H1 (cell line): ENCODE data around the gene LCOR. TPM values are rescaled to one million over a fixed set of nuclear protein-coding genes. Genes with fewer than 3 reads are reported as not detected.

Experiments
- CTCF ChIA-PET: fragments of 300-600 bp; sonication (Branson Sonifier 250); formaldehyde crosslinking; loops from one replicate; lab custom pipeline; 2021; ENCODE audit not compliant: partially characterized antibody; lab: Charles Lee
- POLR2A ChIA-PET: fragments of 300-600 bp; sonication (Branson Sonifier 250); formaldehyde crosslinking; loops from one replicate; lab custom pipeline; 2021; ENCODE audit warnings: inconsistent platforms; ENCODE audit not compliant: partially characterized antibody; lab: Charles Lee
- DNase-seq, 2 experiments: peaks; one replicate each; pipeline versions ENCODE4 v3.0.0 to v3.0.0-alpha.2; 2010 to 2022; ENCODE audit warnings: low spot score in 2 of 2, low read depth in 1 of 2, mixed read lengths in 1 of 2
- FAIRE-seq: peaks from 2 replicates; lab custom pipeline; 2011; peaks lifted over from hg19 to GRCh38; lab: Jason Lieb, UNC
- H2AFZ ChIP-seq: 2 replicates; pipeline ENCODE4 v1.8.1; 2012; ENCODE audit warnings: low read length, inconsistent platforms
- H2AK5ac ChIP-seq: 2 replicates; pipeline ENCODE4 v1.6.1; 2013; ENCODE audit warnings: low read depth, low read length
- H2BK120ac ChIP-seq: replicated peaks from 2 replicates; pipeline ENCODE3; 2013; ENCODE audit warnings: low read depth, low read length, inconsistent platforms
- H2BK12ac ChIP-seq: 2 replicates; pipeline ENCODE4 v1.6.1; 2013; ENCODE audit warnings: low read depth, low read length
- H2BK15ac ChIP-seq: 2 replicates; pipeline ENCODE4 v1.6.1; 2013; ENCODE audit warnings: low read length
- H2BK20ac ChIP-seq: 2 replicates; pipeline ENCODE4 v1.6.1; 2013; ENCODE audit warnings: low read length
- H2BK5ac ChIP-seq: 2 replicates; pipeline ENCODE4 v1.6.1; 2013; ENCODE audit warnings: low read depth, low read length
- H3K14ac ChIP-seq: 2 replicates; pipeline ENCODE4 v1.6.1; 2013; ENCODE audit warnings: inconsistent platforms; ENCODE audit not compliant: insufficient read length
- H3K18ac ChIP-seq: 2 replicates; pipeline ENCODE4 v1.6.1; 2013; ENCODE audit warnings: low read length; ENCODE audit errors: extremely low read depth
- H3K23ac ChIP-seq: 2 replicates; pipeline ENCODE4 v1.6.1; 2013; ENCODE audit warnings: inconsistent platforms; ENCODE audit not compliant: insufficient read length
- H3K23me2 ChIP-seq: 2 replicates; pipeline ENCODE4 v1.6.1; 2013; ENCODE audit warnings: low read depth, low read length
- H3K27ac ChIP-seq: 2 replicates; pipeline ENCODE4 v1.6.1; 2011; ENCODE audit warnings: low read depth, low read length, inconsistent platforms
- H3K27me3 ChIP-seq, 4 experiments: replicated peaks in 1 of 4; 1 replicate in 1 of 4; 2 replicates in 3 of 4; pipeline versions ENCODE4 v1.6.1 to v1.8.1; 2011 to 2013; ENCODE audit warnings: low read length in 3 of 4, mild to moderate bottlenecking in 3 of 4, inconsistent platforms in 2 of 4, mixed read lengths in 2 of 4, moderate library complexity in 1 of 4; ENCODE audit not compliant: control insufficient read depth in 3 of 4, insufficient read depth in 3 of 4; ENCODE audit errors: extremely low read depth in 1 of 4
- H3K36me3 ChIP-seq, 4 experiments: 2 replicates each; pipeline versions ENCODE4 v1.6.1 to v1.8.1; 2011 to 2013; ENCODE audit warnings: mild to moderate bottlenecking in 4 of 4, low read length in 3 of 4, moderate library complexity in 2 of 4, control low read depth in 1 of 4, inconsistent platforms in 1 of 4; ENCODE audit not compliant: insufficient read depth in 4 of 4, control insufficient read depth in 2 of 4
- H3K4ac ChIP-seq: replicated peaks from 2 replicates; pipeline ENCODE3; 2013; ENCODE audit warnings: low read length, low read depth, mixed read lengths, inconsistent platforms; ENCODE audit not compliant: insufficient read length
- H3K4me1 ChIP-seq, 4 experiments: replicated peaks in 1 of 4; 1 replicate in 1 of 4; 2 replicates in 3 of 4; pipeline versions ENCODE4 v1.6.1 to v1.8.1; 2011 to 2013; ENCODE audit warnings: low read length in 3 of 4, inconsistent platforms in 2 of 4, mixed read lengths in 1 of 4; ENCODE audit not compliant: insufficient read depth in 4 of 4, control insufficient read depth in 3 of 4
- H3K4me2 ChIP-seq, 2 experiments: 2 replicates each; pipeline versions ENCODE4 v1.6.1 to v1.8.1; 2011 to 2013; ENCODE audit warnings: low read depth in 2 of 2, low read length in 2 of 2, control low read depth in 1 of 2, inconsistent platforms in 1 of 2, mild to moderate bottlenecking in 1 of 2; ENCODE audit not compliant: insufficient read depth in 1 of 2
- H3K4me3 ChIP-seq, 4 experiments: fragments of 200-600, 300-600 bp in 1 of 4; sonication (generic), shearing (Covaris generic), sonication (Bioruptor Twin) in 1 of 4; 2 replicates each; pipeline versions ENCODE4 v1.5.1 to v1.8.1; 2011 to 2016; ENCODE audit warnings: low read length in 4 of 4, low read depth in 3 of 4, control low read depth in 2 of 4, inconsistent platforms in 2 of 4, mild to moderate bottlenecking in 2 of 4, mixed read lengths in 1 of 4, moderate library complexity in 1 of 4; ENCODE audit not compliant: insufficient read depth in 2 of 4; ENCODE audit errors: extremely low read depth in 1 of 4
- H3K56ac ChIP-seq: replicated peaks from 2 replicates; pipeline ENCODE3; 2013; ENCODE audit warnings: low read depth, mild to moderate bottlenecking, mixed read lengths, low read length, inconsistent platforms; ENCODE audit not compliant: insufficient read length
- H3K79me1 ChIP-seq: 2 replicates; pipeline ENCODE4 v1.6.1; 2013; ENCODE audit warnings: low read depth, low read length, control low read depth
- H3K79me2 ChIP-seq, 2 experiments: 2 replicates each; pipeline versions ENCODE4 v1.6.1 to v1.8.1; 2012 to 2013; ENCODE audit warnings: low read length in 2 of 2, mild to moderate bottlenecking in 2 of 2, inconsistent platforms in 1 of 2; ENCODE audit not compliant: insufficient read depth in 2 of 2, control insufficient read depth in 1 of 2
- H3K9ac ChIP-seq, 4 experiments: replicated peaks in 1 of 4; 1 replicate in 1 of 4; 2 replicates in 3 of 4; pipeline versions ENCODE4 v1.6.1 to v1.8.1; 2011 to 2013; ENCODE audit warnings: low read depth in 3 of 4, low read length in 3 of 4, control low read depth in 2 of 4, mild to moderate bottlenecking in 2 of 4, moderate library complexity in 2 of 4, inconsistent platforms in 1 of 4; ENCODE audit errors: extremely low read depth in 1 of 4
- H3K9me3 ChIP-seq, 2 experiments: 2 replicates each; pipeline versions ENCODE4 v1.6.1 to v1.8.1; 2012 to 2013; ENCODE audit warnings: mild to moderate bottlenecking in 2 of 2, moderate library complexity in 2 of 2, control low read depth in 1 of 2, inconsistent platforms in 1 of 2, low read depth in 1 of 2, low read length in 1 of 2, mixed read lengths in 1 of 2; ENCODE audit not compliant: insufficient read depth in 2 of 2
- H4K20me1 ChIP-seq, 2 experiments: replicated peaks in 1 of 2; 2 replicates each; pipeline versions ENCODE3 to v1.8.1; 2011 to 2013; ENCODE audit warnings: inconsistent platforms in 2 of 2, low read length in 2 of 2, mild to moderate bottlenecking in 1 of 2; ENCODE audit not compliant: insufficient read depth in 2 of 2, control insufficient read depth in 1 of 2
- H4K5ac ChIP-seq: 2 replicates; pipeline ENCODE4 v1.6.1; 2013; ENCODE audit warnings: low read length, low read depth, mixed read lengths, inconsistent platforms; ENCODE audit not compliant: insufficient read length
- H4K8ac ChIP-seq: 2 replicates; pipeline ENCODE4 v1.8.0; 2013; ENCODE audit warnings: mild to moderate bottlenecking, moderate library complexity, low read length, inconsistent platforms; ENCODE audit not compliant: insufficient read depth; ENCODE audit errors: extremely low read depth
- H4K91ac ChIP-seq: replicated peaks from 2 replicates; pipeline ENCODE3; 2013; ENCODE audit warnings: low read length, mixed read lengths, inconsistent platforms; ENCODE audit not compliant: insufficient read length
- CHD2 ChIP-seq: IDR thresholded peaks from 2 replicates; pipeline ENCODE4 v1.6.1; 2012; ENCODE audit warnings: low read length, improper control_type of control experiment
- EGR1 ChIP-seq: IDR thresholded peaks from 2 replicates; pipeline ENCODE4 v1.6.1; 2011; ENCODE audit warnings: low read depth, low read length, borderline replicate concordance
- FOSL1 ChIP-seq: IDR thresholded peaks from 2 replicates; pipeline ENCODE4 v1.6.1; 2011; ENCODE audit warnings: mild to moderate bottlenecking, low read depth, low read length, moderate library complexity; ENCODE audit not compliant: insufficient read depth
- HDAC2 ChIP-seq, 2 experiments: fragments of 300-600 bp in 1 of 2; sonication (generic) in 1 of 2; IDR thresholded peaks; 2 replicates each; pipeline ENCODE4 v1.6.1; 2011 to 2012; ENCODE audit warnings: low read depth in 2 of 2, low read length in 2 of 2, mild to moderate bottlenecking in 2 of 2, moderate library complexity in 2 of 2, borderline replicate concordance in 1 of 2, inconsistent platforms in 1 of 2
- JUN ChIP-seq: IDR thresholded peaks from 2 replicates; pipeline ENCODE4 v1.6.1; 2011; ENCODE audit warnings: low read depth, mild to moderate bottlenecking, improper control_type of control experiment, low read length
- SP4 ChIP-seq: IDR thresholded peaks from 2 replicates; pipeline ENCODE4 v1.6.1; 2012; ENCODE audit warnings: low read length, inconsistent platforms
- SUZ12 ChIP-seq: fragments of 200-600 bp; sonication (generic); IDR thresholded peaks from 2 replicates; pipeline ENCODE4 v1.6.1; 2012; ENCODE audit warnings: mild to moderate bottlenecking, inconsistent platforms, low read length, moderate library complexity, mixed read lengths
- TBP ChIP-seq: IDR thresholded peaks from 2 replicates; pipeline ENCODE4 v1.6.1; 2011; ENCODE audit warnings: low read depth, low read length, improper control_type of control experiment
- TCF12 ChIP-seq: IDR thresholded peaks from 2 replicates; pipeline ENCODE4 v1.6.1; 2011; ENCODE audit warnings: low read depth, mild to moderate bottlenecking, low read length
- YY1 ChIP-seq: IDR thresholded peaks from 2 replicates; pipeline ENCODE4 v1.6.1; 2011; ENCODE audit warnings: low read depth, mild to moderate bottlenecking, low read length
- WGBS, 2 experiments: shearing (Covaris generic) in 1 of 2; methylation state at CpG; one replicate each; pipeline versions ENCODE4 v1.1.6 to v1.1.7; 2013 to 2015; ENCODE audit warnings: low lambda C conversion rate in 2 of 2, mixed read lengths in 2 of 2, inconsistent platforms in 1 of 2, low coverage in 1 of 2, missing lambda C conversion rate in 1 of 2; ENCODE audit not compliant: insufficient replicate concordance in 2 of 2, insufficient coverage in 1 of 2, insufficient read length in 1 of 2; ENCODE audit errors: extremely low coverage in 1 of 2, missing lambda C conversion rate in 1 of 2; 5-methylcytosine and 5-hydroxymethylcytosine counted together
- polyA plus RNA-seq, 7 experiments: library from polyadenylated mRNA; depleted of rRNA in 3 of 7; stranded (reverse) in 5 of 7; unstranded in 2 of 7; fragments of >200 nt in 5 of 7; fragments of 200-250 nt in 2 of 7; gene quantifications; 1 replicate in 5 of 7; 2 replicates in 1 of 7; 4 replicates in 1 of 7; pipeline versions ENCODE4 v1.2.1 to v1.2.3, GENCODE V29; 2011 to 2013; ENCODE audit warnings: missing spikeins in 2 of 7, mixed read lengths in 2 of 7
- total RNA-seq: library from RNA; stranded (reverse); fragmentation: NEBNext Ultra II Directional; extraction: Animal tissue kit (Norgen Biotek cat#: 25700); gene quantifications from 2 replicates; pipeline ENCODE4 v1.2.1, GENCODE V29; 2021

LCOR gene
- total and polyA plus RNA-seq, 2 of the 8 experiments (the other 6 are each of a cell fraction or from before 2014, with no cell fraction given) = 4.7 to 25.5 TPM

DNA sequence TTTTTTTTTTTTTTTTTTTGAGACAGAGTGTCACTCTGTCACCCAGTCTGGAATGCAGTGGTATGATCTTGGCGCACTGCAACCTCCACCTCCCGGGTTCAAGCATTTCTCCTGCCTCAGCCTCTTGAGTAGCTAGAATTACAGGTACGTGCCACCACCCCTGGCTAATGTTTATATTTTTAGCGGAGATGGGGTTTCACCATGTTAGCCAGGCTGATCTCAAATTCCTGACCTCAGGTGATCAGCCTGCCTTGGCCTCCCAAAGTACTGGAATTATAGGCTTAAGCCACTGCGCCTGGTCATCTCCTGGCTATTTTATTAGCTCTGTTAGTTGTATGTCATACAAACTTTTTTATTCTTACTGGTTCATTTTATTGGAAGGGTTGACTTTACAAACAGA, 103.0 kb downstream of the LCOR start:
- no peak overlapping the region for H2BK120ac ChIP-seq
- H3K56ac ChIP-seq = no peak overlapping the region
- H2BK15ac ChIP-seq = no peak overlapping the region
- TF ChIP-seq SUZ12 = no peak
- no peak for TF ChIP-seq CHD2
- no peak for TF ChIP-seq SP4
- TF ChIP-seq JUN = no peak
- no peak for TF ChIP-seq YY1
- no peak for TF ChIP-seq TCF12
- TF ChIP-seq TBP = no peak
- no peak for TF ChIP-seq HDAC2 (IDR thresholded peaks at IDR 0.05; ENCODE audit: borderline replicate concordance in 1 of 2, low read depth in 2 of 2, low read length in 2 of 2)
- no peak for TF ChIP-seq EGR1
- TF ChIP-seq FOSL1 = no peak
- TF ChIP-seq, all 59 proteins: peak for 0
- CTCF ChIA-PET = interaction anchor here (0.7 kb wide), 1 partner anchor 146 kb away, joined by 3 read pairs; no protein-coding TSS in a partner anchor
- H3K14ac ChIP-seq = no peak overlapping the region
- H3K9me3 ChIP-seq = no peaks in the 10 kb centered on the region; a peak in 2 of 4 replicates
- no peak overlapping the region for H2AFZ ChIP-seq
- no peak overlapping the region for H4K91ac ChIP-seq
- H2BK5ac ChIP-seq = no peak overlapping the region
- H4K5ac ChIP-seq = no peak overlapping the region
- FAIRE-seq (no peak), DNase-seq (no peak)
- no peak overlapping the region for H3K27ac ChIP-seq
- no peak overlapping the region for H3K4ac ChIP-seq
- H3K4me3 ChIP-seq = no peak overlapping the region
- peaks cover 0 to 2% (median 0%) of the 10 kb centered on the region in 4 experiments; a peak in 1 of 7 replicates for H3K27me3 ChIP-seq
- no peak overlapping the region for H4K8ac ChIP-seq
- H3K4me2 ChIP-seq = no peak overlapping the region
- no peaks in the 10 kb centered on the region for H3K23me2 ChIP-seq
- 94% methylated on average over 5 of the region's 5 CpGs; no CpG with 5 or more reads in 1 of the 2 experiments for WGBS, 2 experiments
- no peaks in the 10 kb centered on the region for H4K20me1 ChIP-seq
- POLR2A ChIA-PET = no interaction called here
- no peak overlapping the region for H2BK20ac ChIP-seq
- no peak overlapping the region for H3K23ac ChIP-seq
- no peaks in the 10 kb centered on the region; a peak in 1 of 4 replicates for H3K79me2 ChIP-seq
- H3K9ac ChIP-seq = no peak overlapping the region
- peaks cover 0 to 2% (median 0%) of the 10 kb centered on the region in 4 experiments; a peak in 1 of 8 replicates for H3K36me3 ChIP-seq
- no peaks in the 10 kb centered on the region for H3K4me1 ChIP-seq
- no peaks in the 10 kb centered on the region for H3K79me1 ChIP-seq
- H2AK5ac ChIP-seq = no peak overlapping the region
- no peak overlapping the region for H3K18ac ChIP-seq
- H2BK12ac ChIP-seq = no peak overlapping the region
